ENCODE measurements around the gene SMOC2. TPM values are rescaled to one million over a fixed set of nuclear protein-coding genes. Genes with fewer than 3 reads are reported as not detected.
A peak's percentile ranks its signal among the peaks of the same experiment; 100 is the strongest.

The SMOC2 gene
- total and polyA plus RNA-seq, 12 donors = 6.6 to 39.1 (median 17.6) TPM

- H3K27me3 ChIP-seq = no peaks in the 10 kb centered on the region
- TF ChIP-seq, protein P1, sequence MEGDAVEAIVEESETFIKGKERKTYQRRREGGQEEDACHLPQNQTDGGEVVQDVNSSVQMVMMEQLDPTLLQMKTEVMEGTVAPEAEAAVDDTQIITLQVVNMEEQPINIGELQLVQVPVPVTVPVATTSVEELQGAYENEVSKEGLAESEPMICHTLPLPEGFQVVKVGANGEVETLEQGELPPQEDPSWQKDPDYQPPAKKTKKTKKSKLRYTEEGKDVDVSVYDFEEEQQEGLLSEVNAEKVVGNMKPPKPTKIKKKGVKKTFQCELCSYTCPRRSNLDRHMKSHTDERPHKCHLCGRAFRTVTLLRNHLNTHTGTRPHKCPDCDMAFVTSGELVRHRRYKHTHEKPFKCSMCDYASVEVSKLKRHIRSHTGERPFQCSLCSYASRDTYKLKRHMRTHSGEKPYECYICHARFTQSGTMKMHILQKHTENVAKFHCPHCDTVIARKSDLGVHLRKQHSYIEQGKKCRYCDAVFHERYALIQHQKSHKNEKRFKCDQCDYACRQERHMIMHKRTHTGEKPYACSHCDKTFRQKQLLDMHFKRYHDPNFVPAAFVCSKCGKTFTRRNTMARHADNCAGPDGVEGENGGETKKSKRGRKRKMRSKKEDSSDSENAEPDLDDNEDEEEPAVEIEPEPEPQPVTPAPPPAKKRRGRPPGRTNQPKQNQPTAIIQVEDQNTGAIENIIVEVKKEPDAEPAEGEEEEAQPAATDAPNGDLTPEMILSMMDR (IDR thresholded peaks at IDR 0.05) = peak in 8 of 9 donors; percentile 11 to 57 (median 38)
- peak overlapping the region in 6 of 10 donors; percentile 15 to 50 (median 40) for H3K27ac ChIP-seq
- peaks cover 0 to 3% (median 0%) of the 10 kb centered on the region in 11 donors for H3K9me3 ChIP-seq
- no peak overlapping the region for H3K4me3 ChIP-seq
- H3K4me1 ChIP-seq = peaks cover 0 to 17% (median 0%) of the 10 kb centered on the region in 9 donors
- 62 to 65% methylated on average over 21 of the region's 21 CpGs for WGBS, 2 donors
- intact Hi-C loops (cut with DNase I) = loop anchor here in 8 of 10 donors (1.0 to 10.0 kb wide), 5 partner anchors 245 to 268 kb away; no protein-coding TSS in a partner anchor
- H3K36me3 ChIP-seq = no peaks in the 10 kb centered on the region
- ATAC-seq (peak; percentile 53 to 91 (median 74)), DNase-seq (peak in 1 of 2 donors; percentile 39)
These were observed 176.1 kb downstream of the SMOC2 start for GRCh38 chr6:168616816-168617765.

DNA sequence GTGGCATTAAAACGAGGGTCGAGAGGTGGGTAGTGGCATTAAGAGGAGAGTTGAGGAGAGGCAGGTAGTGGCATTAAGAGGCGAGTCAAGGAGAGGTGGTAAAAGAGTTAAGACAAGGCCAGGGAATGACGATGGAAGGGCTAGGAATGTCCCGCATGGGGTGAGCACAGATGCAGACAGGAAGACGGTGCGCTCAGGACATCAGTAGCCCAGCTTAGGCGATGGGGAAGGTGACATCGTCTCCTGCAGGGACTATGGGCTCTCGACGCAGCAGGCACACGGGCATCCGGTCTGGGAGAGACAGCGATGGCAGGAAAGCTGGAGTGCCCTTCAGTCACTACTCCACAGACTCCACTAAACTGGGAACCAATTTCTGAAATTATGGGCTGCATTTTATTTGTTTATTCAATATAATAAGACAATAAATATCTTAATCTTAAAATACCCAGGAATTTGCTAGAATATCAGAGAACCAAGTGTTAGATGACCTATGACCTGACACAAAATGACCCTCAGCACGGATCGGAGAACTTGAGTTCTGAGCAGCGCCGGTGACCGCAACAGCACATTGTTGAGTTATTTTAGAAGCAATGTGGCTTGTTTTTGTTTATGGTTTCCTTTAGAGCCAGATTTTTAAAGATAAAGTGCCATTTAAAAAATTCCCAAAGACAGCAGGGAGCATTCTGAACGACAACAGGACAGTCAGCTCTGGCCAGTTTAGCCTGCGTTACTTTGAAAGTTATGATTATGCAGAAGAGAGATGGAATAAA lies 177.7 kb downstream of the SMOC2 start:
- H3K27me3 ChIP-seq = no peaks in the 10 kb centered on the region
- no peak for DNase-seq
- intact Hi-C loops (cut with DNase I) = loop anchor here in 7 of 10 donors (5.0 to 10.0 kb wide), 4 partner anchors 246 to 266 kb away; no protein-coding TSS in a partner anchor
- TF ChIP-seq, protein P1 (IDR thresholded peaks at IDR 0.05) = no peak
- peak overlapping the region in 2 of 10 donors; percentile 7 to 13 for H3K27ac ChIP-seq
- peaks cover 0 to 3% (median 0%) of the 10 kb centered on the region in 11 donors for H3K9me3 ChIP-seq
- no peak overlapping the region for H3K4me3 ChIP-seq
- WGBS, 2 donors = 75 to 85% methylated on average over 21 of the region's 21 CpGs
- no peaks in the 10 kb centered on the region for H3K36me3 ChIP-seq
- no peak for ATAC-seq
- peaks cover 0 to 25% (median 2%) of the 10 kb centered on the region in 9 donors for H3K4me1 ChIP-seq

DNA sequence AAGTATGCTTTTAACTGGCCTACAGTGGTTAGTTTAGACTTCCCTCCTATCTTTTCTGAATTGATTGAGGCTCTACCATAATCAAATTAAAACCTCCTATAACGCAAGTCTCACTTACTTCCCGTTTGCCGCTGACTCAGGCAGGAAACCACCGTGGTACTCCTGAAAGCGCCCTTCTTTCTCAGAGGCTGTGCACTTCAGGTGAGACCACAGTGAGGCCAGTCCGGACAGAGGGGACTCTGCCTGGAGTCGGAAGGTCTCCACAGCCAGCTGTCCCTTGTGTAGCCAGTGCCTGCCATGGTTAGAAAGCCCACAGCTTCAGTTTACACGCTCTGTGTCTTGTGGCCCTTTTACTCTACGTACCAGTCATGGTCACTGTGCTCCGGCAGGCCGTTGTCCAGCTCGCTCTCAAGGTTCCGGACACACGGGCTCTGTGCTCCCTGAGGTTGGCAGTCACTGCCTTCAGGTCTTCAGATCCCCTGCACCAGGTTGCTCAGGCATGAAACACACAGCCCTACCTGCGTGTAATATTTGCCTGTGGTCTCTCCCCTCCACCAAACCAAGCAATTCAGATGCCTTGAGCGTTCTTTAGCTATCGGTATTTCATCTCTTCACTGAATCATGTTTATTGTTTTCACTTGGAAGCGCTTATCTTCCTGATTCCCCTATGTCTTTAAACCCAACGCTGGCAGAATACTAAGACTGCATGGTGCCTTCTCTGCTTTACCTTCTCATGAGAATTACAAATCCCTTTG lies 178.8 kb downstream of the SMOC2 start:
- TF ChIP-seq, protein P1 (IDR thresholded peaks at IDR 0.05) = no peak
- Histone ChIP-seq H3K4me3 (no peak overlapping the region), H3K27ac (no peak overlapping the region), H3K4me1 (peaks cover 0 to 25% (median 2%) of the 10 kb centered on the region in 9 donors), H3K36me3 (no peaks in the 10 kb centered on the region), H3K27me3 (no peaks in the 10 kb centered on the region), H3K9me3 (peaks cover 0 to 3% (median 0%) of the 10 kb centered on the region in 11 donors)
- intact Hi-C loops (cut with DNase I) = loop anchor here in 7 of 10 donors (5.0 to 10.0 kb wide), 4 partner anchors 247 to 265 kb away; no protein-coding TSS in a partner anchor
- no peak for DNase-seq
- WGBS, 2 donors = 73 to 75% methylated on average over 19 of the region's 19 CpGs
- ATAC-seq = no peak
